Uterus (tissue), 4 donors: ENCODE results near the gene LHFPL6. TPM values are rescaled to one million over a fixed set of nuclear protein-coding genes. Genes with fewer than 3 reads are reported as not detected.

Experiments
- DNase-seq, 2 donors: peaks; one replicate each; pipeline ENCODE4 v3.0.0-alpha.2; 2019 to 2020
- H3K27ac ChIP-seq, 2 donors: fragments of 200-600 bp; sonication (generic); 1 replicate in 1 of 2; 2 replicates in 1 of 2; pipeline ENCODE4 v1.5.1; 2016 to 2018
- H3K27me3 ChIP-seq, 2 donors: fragments of 200-600 bp; sonication (generic); one replicate each; pipeline ENCODE4 v1.5.1; 2018 to 2019; ENCODE audit warnings: control low read depth in 1 of 2
- H3K36me3 ChIP-seq, 2 donors: fragments of 200-600 bp; sonication (generic); one replicate each; pipeline ENCODE4 v1.5.1; 2019; ENCODE audit warnings: control low read depth in 1 of 2
- H3K4me1 ChIP-seq, 2 donors: fragments of 200-600 bp; sonication (generic); one replicate each; pipeline ENCODE4 v1.5.1; 2018 to 2019; ENCODE audit warnings: control low read depth in 1 of 2
- H3K4me3 ChIP-seq, 2 donors: fragments of 200-600 bp; sonication (generic); 1 replicate in 1 of 2; 2 replicates in 1 of 2; pipeline ENCODE4 v1.5.1; 2018 to 2019; ENCODE audit warnings: mild to moderate bottlenecking in 1 of 2
- H3K9me3 ChIP-seq, 2 donors: fragments of 200-600 bp; sonication (generic); one replicate each; pipeline ENCODE4 v1.5.1; 2019; ENCODE audit warnings: control low read depth in 1 of 2
- POLR2A ChIP-seq, 2 donors: fragments of 450-650 bp; IDR thresholded peaks; one replicate each; pipeline ENCODE4 v1.6.1; 2016; ENCODE audit warnings: antibody characterized with exemption in 2 of 2, mild to moderate bottlenecking in 1 of 2, moderate library complexity in 1 of 2
- intact Hi-C: fragments of 100-400 bp; cut with DNase I; formaldehyde crosslinking; loops from one replicate; pipeline ENCODE4 v1.15.1; 2023; ENCODE audit warnings: low total_unique reads
- total RNA-seq, 4 donors: library from RNA; depleted of rRNA in 3 of 4; stranded (reverse); fragments of >200 nt in 3 of 4; gene quantifications; one replicate each; pipeline versions ENCODE4 v1.1.0 to v1.2.4, GENCODE V29; 2014 to 2023
- TF ChIP-seq, protein P1 (sequence below), 4 experiments: fragments of 200-600 bp in 2 of 4; fragments of 450-650 bp in 2 of 4; sonication (generic) in 2 of 4; IDR thresholded peaks; one replicate each; pipeline ENCODE4 v1.5.1; 2016 to 2019; ENCODE audit warnings: antibody characterized with exemption in 4 of 4, mild to moderate bottlenecking in 2 of 4, moderate library complexity in 1 of 4
- donor health status: DM: yes; HTN: yes; CAD: no.

LHFPL6 gene
- total RNA-seq, 4 donors from 2014 or later, result 37.9 to 105 (median 86.8) TPM

DNA sequence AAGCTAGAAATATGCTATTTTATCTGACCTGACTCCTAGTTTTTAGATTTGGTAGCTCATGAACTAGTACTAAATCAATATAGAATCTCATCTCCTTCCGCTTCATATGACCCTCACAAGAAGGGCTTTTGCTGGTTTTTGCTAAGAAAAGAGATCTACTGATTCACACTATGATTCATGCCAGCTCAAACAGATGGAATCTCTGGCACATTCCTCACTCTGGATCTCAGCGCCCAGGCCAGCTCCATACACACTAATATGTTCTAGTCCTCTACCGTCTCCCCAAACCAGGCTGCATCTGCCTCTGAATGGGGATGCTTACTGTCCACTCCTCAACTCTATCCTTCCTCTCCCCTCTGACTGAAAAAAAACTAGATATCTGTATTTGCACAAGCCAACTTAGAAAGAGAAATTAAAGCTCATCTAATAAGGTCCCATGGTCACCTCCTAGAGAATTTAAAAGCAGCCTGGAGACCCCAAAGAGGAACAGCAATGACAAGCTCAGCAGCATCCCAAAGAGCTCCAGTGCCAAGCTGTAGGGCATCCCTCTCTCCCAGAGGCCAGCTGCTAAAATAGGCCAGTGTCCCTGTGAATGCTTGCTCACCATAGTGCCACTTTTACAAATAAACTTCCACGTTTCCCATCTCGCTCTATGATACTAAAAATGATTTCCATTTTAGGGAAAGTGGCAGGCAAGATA, 74.9 kb downstream of the LHFPL6 start:
- Histone ChIP-seq H3K4me3 (no peak overlapping the region), H3K36me3 (no peaks in the 10 kb centered on the region), H3K9me3 (no peaks in the 10 kb centered on the region), H3K27ac (peak overlapping the region; percentile 42 to 56), H3K27me3 (no peaks in the 10 kb centered on the region), H3K4me1 (peaks cover 0 to 18% of the 10 kb centered on the region in 2 donors)
- TF ChIP-seq POLR2A (IDR thresholded peaks at IDR 0.05), result no peak
- TF ChIP-seq, protein P1, sequence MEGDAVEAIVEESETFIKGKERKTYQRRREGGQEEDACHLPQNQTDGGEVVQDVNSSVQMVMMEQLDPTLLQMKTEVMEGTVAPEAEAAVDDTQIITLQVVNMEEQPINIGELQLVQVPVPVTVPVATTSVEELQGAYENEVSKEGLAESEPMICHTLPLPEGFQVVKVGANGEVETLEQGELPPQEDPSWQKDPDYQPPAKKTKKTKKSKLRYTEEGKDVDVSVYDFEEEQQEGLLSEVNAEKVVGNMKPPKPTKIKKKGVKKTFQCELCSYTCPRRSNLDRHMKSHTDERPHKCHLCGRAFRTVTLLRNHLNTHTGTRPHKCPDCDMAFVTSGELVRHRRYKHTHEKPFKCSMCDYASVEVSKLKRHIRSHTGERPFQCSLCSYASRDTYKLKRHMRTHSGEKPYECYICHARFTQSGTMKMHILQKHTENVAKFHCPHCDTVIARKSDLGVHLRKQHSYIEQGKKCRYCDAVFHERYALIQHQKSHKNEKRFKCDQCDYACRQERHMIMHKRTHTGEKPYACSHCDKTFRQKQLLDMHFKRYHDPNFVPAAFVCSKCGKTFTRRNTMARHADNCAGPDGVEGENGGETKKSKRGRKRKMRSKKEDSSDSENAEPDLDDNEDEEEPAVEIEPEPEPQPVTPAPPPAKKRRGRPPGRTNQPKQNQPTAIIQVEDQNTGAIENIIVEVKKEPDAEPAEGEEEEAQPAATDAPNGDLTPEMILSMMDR (IDR thresholded peaks at IDR 0.05), result no peak
- intact Hi-C loops, result no loop called here
- DNase-seq, result peak in 1 of 2 donors; percentile 33

- DNase-seq, result no peak
- Histone ChIP-seq H3K4me1 (peaks cover 0 to 18% of the 10 kb centered on the region in 2 donors), H3K9me3 (no peaks in the 10 kb centered on the region), H3K36me3 (no peaks in the 10 kb centered on the region), H3K4me3 (no peak overlapping the region), H3K27ac (peak overlapping the region; percentile 42 to 56), H3K27me3 (no peaks in the 10 kb centered on the region)
- TF ChIP-seq POLR2A (IDR thresholded peaks at IDR 0.05), result no peak
- TF ChIP-seq, protein P1 (IDR thresholded peaks at IDR 0.05), result no peak
- intact Hi-C loops, result no loop called here
Observed at GRCh38 chr13:39527301-39527700, 75.7 kb downstream of the LHFPL6 start.

DNA sequence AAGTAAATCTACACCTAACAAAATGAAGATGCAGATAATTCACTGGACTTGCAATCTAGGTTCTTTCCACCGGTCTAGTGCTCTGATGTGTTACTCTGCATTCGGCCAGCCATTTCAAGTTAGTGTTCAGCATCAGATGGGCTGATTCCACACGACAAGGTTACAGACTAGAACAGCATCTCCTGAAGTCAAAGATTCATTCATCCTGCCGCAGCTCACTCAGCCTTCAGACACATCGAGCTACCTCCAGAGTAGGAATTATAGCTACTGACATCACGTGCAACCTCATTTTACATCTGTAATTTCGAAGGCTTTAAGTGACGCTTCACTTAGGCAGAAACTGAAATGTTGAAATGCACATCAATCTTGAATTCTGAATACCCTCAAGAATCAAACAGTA, 76.5 kb downstream of the LHFPL6 start:
- no peaks in the 10 kb centered on the region for H3K36me3 ChIP-seq
- no peak for TF ChIP-seq POLR2A (IDR thresholded peaks at IDR 0.05)
- TF ChIP-seq, protein P1 (IDR thresholded peaks at IDR 0.05), result no peak
- intact Hi-C loops, result no loop called here
- no peak overlapping the region for H3K27ac ChIP-seq
- DNase-seq, result no peak
- H3K4me1 ChIP-seq, result peaks cover 0 to 18% of the 10 kb centered on the region in 2 donors
- H3K27me3 ChIP-seq, result no peaks in the 10 kb centered on the region
- H3K9me3 ChIP-seq, result no peaks in the 10 kb centered on the region
- H3K4me3 ChIP-seq, result no peak overlapping the region

DNA sequence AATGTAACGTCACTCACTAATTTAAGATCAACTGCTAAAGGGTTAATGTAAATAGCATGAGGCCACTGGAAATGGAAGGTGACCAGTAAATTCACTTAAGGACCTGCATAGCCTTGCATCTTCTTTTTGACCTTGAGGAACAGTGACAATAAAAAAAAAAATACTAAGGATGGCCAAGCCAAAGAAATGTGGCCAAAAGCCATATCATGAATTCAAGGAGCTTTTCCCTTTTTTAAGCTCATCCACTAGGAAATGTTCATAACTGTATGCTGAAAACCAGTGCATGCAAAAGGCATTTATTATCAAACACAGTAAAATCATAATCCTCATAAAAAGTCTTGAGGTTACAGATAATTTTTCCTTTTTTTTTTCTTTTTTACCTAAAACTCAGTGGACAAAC, 77.5 kb downstream of the LHFPL6 start:
- Histone ChIP-seq H3K4me1 (peaks cover 0 to 12% of the 10 kb centered on the region in 2 donors), H3K27me3 (no peaks in the 10 kb centered on the region), H3K27ac (no peak overlapping the region), H3K4me3 (no peak overlapping the region), H3K9me3 (no peaks in the 10 kb centered on the region), H3K36me3 (no peaks in the 10 kb centered on the region)
- no peak for DNase-seq
- no peak for TF ChIP-seq POLR2A (IDR thresholded peaks at IDR 0.05)
- TF ChIP-seq, protein P1 (IDR thresholded peaks at IDR 0.05), result no peak
- intact Hi-C loops, result no loop called here

DNA sequence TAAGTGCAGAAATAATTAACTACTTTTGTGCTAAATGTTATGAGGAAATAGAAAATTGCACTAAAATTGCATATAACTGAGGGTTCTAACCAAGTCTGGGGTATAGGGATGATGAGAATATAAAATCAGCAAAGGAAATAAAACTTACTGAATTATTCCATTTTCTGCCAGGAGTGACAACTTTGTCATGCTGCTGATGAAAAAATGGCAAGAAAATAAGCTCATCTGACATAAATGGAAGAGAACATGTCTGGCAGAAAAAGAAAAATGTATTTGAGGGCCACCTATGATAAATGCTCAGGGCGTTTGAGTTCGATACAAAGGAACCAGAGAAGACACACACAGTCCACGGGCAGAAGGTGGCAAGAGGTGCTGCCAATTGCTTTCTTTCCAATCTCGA, 78.2 kb downstream of the LHFPL6 start:
- intact Hi-C loops, result no loop called here
- H3K9me3 ChIP-seq, result no peaks in the 10 kb centered on the region
- no peaks in the 10 kb centered on the region for H3K27me3 ChIP-seq
- TF ChIP-seq, protein P1 (IDR thresholded peaks at IDR 0.05), result no peak
- TF ChIP-seq POLR2A (IDR thresholded peaks at IDR 0.05), result no peak
- no peak for DNase-seq
- no peak overlapping the region for H3K27ac ChIP-seq
- H3K4me1 ChIP-seq, result peaks cover 0 to 12% of the 10 kb centered on the region in 2 donors
- no peaks in the 10 kb centered on the region for H3K36me3 ChIP-seq
- H3K4me3 ChIP-seq, result no peak overlapping the region
